ENCODE data around the gene IL12RB2.

The IL12RB2 gene

GRCh38 chr1:67273591-67273990 is 34.1 kb upstream of the IL12RB2 start:
- Histone ChIP-seq H3K4me3 (no peak overlapping the region), H3K27ac (no peak overlapping the region)
- no peak for DNase-seq (ENCODE audit: low spot score)
- TF ChIP-seq CTCF (IDR thresholded peaks at IDR 0.05) = no peak

DNA sequence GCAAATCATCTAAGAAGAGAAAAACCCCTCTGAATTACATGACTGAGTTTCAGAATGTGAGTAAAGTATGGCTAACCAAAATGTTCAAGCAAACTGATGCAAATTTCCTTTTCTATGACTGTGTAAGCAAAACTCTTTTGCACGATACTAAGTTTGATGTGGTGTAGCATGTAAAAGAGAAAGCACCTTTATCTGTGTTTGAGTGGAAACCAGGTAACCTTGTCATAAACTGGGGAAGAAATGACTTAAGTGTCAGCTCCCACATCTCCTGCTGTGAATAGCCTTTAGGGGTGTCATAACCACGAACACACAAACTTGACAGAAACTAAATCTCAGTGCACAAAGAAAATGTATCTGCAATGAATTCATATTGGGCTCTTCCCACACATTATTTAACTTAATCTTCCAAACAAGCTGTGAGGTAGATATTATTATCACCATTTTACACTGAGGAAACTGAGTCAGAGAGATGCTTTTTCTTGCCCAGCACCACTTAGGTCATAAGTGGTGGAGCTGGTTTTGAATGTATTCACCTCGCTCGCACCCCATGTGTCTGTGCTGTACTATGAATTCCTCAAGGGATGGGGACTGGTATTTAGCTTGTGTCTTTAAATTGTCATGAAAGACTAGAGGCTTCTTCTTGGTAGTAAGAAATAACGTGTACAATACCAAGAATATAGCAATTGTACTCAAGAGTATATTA is 32.9 kb upstream of the IL12RB2 start:
- TF ChIP-seq CTCF (IDR thresholded peaks at IDR 0.05) = no peak
- no peak for DNase-seq (ENCODE audit: low spot score)
- Histone ChIP-seq H3K27ac (no peak overlapping the region), H3K4me3 (no peak overlapping the region)

DNA sequence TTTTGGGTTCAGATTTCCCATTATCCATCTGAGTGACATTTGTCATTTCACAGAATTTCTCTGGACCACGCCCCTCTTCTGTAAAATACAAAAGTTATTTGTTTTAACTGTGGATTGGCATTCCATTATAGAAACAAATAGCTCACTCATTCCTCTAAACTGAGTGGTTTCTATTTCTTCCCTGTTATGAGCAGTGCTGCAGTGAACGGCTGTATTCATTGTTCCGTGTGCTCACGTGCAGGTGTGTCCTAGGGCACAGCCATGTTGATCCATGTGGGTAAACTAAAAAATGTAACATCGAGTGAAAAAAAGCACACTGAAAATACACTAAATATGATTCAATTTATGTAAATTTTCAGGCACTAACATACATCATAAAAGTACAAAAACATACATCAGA is 27.0 kb upstream of the IL12RB2 start:
- TF ChIP-seq CTCF (IDR thresholded peaks at IDR 0.05) = no peak
- H3K4me3 ChIP-seq = no peak overlapping the region
- no peak for DNase-seq (ENCODE audit: low spot score)
- no peak overlapping the region for H3K27ac ChIP-seq

DNA sequence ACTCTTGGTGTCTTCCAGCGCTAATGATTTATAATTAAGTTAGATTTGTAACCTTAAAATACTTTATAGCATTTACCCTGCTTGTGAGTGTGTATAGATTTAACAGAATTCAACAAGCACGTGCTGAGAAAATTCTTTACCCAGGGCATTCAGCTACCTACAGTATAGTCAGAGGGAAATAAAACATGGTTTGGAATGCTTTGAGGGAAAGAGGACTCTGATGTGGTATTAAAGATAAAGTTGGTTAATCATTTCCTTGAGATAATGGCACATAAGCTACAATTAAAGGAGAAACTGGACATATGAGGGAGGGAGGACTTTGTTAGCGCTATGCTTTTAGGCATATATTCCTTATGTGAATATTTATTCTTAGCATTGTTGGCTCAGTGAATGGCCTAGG is 26.4 kb upstream of the IL12RB2 start:
- Histone ChIP-seq H3K27ac (no peak overlapping the region), H3K4me3 (no peak overlapping the region)
- no peak for TF ChIP-seq CTCF (IDR thresholded peaks at IDR 0.05)
- no peak for DNase-seq (ENCODE audit: low spot score)

GRCh38 chr1:67285780-67286488 is 21.7 kb upstream of the IL12RB2 start:
- no peak for DNase-seq (ENCODE audit: low spot score)
- H3K27ac ChIP-seq = no peak overlapping the region
- H3K4me3 ChIP-seq = no peak overlapping the region
- TF ChIP-seq CTCF (IDR thresholded peaks at IDR 0.05) = no peak

- no peak overlapping the region for H3K4me3 ChIP-seq
- H3K27ac ChIP-seq = no peak overlapping the region
- DNase-seq (ENCODE audit: low spot score) = no peak
- TF ChIP-seq CTCF (IDR thresholded peaks at IDR 0.05) = no peak
Measured at GRCh38 chr1:67290236-67290635, 17.4 kb upstream of the IL12RB2 start.
